Fibroblast of skin of scalp (primary cell): ENCODE results near the gene BACE2.

Source experiments
- DNase-seq: peaks from one replicate; pipeline ENCODE4 v3.0.0-alpha.2; 2013

BACE2 gene

GRCh38 chr21:41217671-41218385 is 49.9 kb downstream of the BACE2 start:
- peak; percentile 69 for DNase-seq

- DNase-seq, result no peak
These were observed 51.7 kb downstream of the BACE2 start for GRCh38 chr21:41219498-41220207.

GRCh38 chr21:41220208-41220733 is 52.3 kb downstream of the BACE2 start:
- DNase-seq, result no peak

- DNase-seq, result no peak
These were observed 54.5 kb downstream of the BACE2 start for GRCh38 chr21:41222247-41223068.

- DNase-seq, result no peak
These were observed 58.9 kb downstream of the BACE2 start for GRCh38 chr21:41226853-41227252.

- DNase-seq, result no peak
These were observed 59.5 kb downstream of the BACE2 start for GRCh38 chr21:41227357-41228005.

- DNase-seq, result no peak
These were observed 60.0 kb downstream of the BACE2 start for GRCh38 chr21:41228006-41228370.

GRCh38 chr21:41228492-41228891 is 60.5 kb downstream of the BACE2 start:
- DNase-seq, result no peak

- DNase-seq, result no peak
These were observed 61.0 kb downstream of the BACE2 start for GRCh38 chr21:41228958-41229357.

- no peak for DNase-seq
These were observed 61.7 kb downstream of the BACE2 start for GRCh38 chr21:41229509-41230248.

GRCh38 chr21:41230497-41230896 is 62.5 kb downstream of the BACE2 start:
- DNase-seq, result no peak

GRCh38 chr21:41231060-41231459 is 63.1 kb downstream of the BACE2 start:
- DNase-seq, result no peak

- no peak for DNase-seq
These were observed 64.1 kb downstream of the BACE2 start for GRCh38 chr21:41232013-41232412.

- no peak for DNase-seq
These were observed 66.0 kb downstream of the BACE2 start for GRCh38 chr21:41233916-41234315.

- DNase-seq, result no peak
These were observed 66.6 kb downstream of the BACE2 start for GRCh38 chr21:41234569-41234968.

GRCh38 chr21:41235201-41235600 is 67.2 kb downstream of the BACE2 start:
- no peak for DNase-seq

- DNase-seq, result no peak
These were observed 68.5 kb downstream of the BACE2 start for GRCh38 chr21:41236352-41236973.

- DNase-seq, result peak; percentile 69
These were observed 70.3 kb downstream of the BACE2 start for GRCh38 chr21:41238081-41238796.

- no peak for DNase-seq
These were observed 72.1 kb downstream of the BACE2 start for GRCh38 chr21:41240040-41240439.

GRCh38 chr21:41241341-41241740 is 73.4 kb downstream of the BACE2 start:
- DNase-seq, result no peak
